Retinal pigment epithelial cell (primary cell): Measurements from ENCODE around the gene DAPL1.

Experiments
- DNase-seq: peaks from one replicate; pipeline ENCODE4 v3.0.0-alpha.2; 2010; ENCODE audit warnings: low read depth
- H3K4me3 ChIP-seq: 2 replicates; pipeline ENCODE4 v1.5.1; 2011; ENCODE audit warnings: mild to moderate bottlenecking, low read length, control low read depth, moderate library complexity
- TF ChIP-seq, protein P1 (sequence below): conservative IDR thresholded peaks from 2 replicates; pipeline ENCODE4 v1.5.1; 2011; ENCODE audit warnings: low read depth, low read length, control low read depth, inconsistent platforms

The DAPL1 gene

DNA sequence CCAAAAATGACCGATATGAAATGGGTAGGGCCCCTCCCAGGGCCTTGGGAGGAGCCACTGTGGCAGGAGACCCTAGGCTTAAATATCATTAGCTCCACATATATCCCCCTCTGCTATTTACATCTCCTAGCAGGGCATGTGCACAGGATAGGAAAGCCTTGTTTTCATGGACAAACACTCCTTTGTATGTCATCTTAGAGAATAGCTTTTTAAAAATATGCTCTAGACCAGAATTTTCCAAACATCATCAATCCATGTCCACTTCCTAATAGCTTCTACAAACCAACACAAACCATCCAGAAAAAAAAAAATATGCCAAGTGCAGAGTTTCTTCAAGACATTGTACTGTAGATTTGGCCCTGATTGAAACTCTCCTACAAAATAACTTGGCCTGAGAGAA lies 10.8 kb downstream of the DAPL1 start:
- DNase-seq = no peak
- no peak overlapping the region for H3K4me3 ChIP-seq
- TF ChIP-seq, protein P1, sequence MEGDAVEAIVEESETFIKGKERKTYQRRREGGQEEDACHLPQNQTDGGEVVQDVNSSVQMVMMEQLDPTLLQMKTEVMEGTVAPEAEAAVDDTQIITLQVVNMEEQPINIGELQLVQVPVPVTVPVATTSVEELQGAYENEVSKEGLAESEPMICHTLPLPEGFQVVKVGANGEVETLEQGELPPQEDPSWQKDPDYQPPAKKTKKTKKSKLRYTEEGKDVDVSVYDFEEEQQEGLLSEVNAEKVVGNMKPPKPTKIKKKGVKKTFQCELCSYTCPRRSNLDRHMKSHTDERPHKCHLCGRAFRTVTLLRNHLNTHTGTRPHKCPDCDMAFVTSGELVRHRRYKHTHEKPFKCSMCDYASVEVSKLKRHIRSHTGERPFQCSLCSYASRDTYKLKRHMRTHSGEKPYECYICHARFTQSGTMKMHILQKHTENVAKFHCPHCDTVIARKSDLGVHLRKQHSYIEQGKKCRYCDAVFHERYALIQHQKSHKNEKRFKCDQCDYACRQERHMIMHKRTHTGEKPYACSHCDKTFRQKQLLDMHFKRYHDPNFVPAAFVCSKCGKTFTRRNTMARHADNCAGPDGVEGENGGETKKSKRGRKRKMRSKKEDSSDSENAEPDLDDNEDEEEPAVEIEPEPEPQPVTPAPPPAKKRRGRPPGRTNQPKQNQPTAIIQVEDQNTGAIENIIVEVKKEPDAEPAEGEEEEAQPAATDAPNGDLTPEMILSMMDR = no peak

DNA sequence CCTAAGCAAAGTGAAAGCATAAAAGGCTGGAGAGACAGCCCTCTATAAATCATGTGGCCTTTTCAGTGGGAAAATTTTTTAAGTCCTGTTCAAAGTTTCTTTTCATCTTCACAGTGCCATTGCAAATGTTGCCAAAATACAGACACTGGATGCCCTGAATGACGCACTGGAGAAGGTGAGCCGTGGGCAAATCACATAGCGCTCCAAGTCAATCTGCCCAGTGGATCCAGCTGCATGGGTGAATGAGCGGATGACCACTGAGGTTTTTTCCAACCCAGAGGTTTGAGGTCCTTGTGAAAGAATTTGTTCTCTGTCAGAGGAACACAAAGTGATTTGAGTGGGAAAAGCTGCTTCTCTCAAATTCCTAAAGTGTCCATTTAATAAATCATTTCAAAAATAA lies 11.8 kb downstream of the DAPL1 start:
- H3K4me3 ChIP-seq = no peak overlapping the region
- DNase-seq = no peak
- TF ChIP-seq, protein P1 = no peak

DNA sequence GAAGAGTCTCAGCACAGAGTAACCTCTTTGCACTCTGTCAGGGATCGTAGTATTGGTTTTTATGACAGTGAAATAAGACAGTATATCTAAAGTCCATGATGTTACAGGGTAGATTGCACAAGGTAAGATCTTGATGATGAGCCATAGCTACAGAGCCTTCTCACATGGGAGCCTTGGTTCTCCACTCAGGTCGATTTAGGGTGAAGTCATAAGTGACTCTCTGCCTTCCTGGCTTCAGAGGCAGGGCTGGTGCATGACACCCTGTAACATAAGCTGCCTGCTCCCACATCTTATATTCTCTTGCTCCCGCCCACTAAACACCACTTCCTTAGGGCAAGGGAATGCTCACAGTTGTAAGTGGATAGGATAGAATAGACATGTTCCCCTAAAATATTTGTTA lies 13.3 kb downstream of the DAPL1 start:
- H3K4me3 ChIP-seq = no peak overlapping the region
- no peak for DNase-seq
- TF ChIP-seq, protein P1 = no peak

DNA sequence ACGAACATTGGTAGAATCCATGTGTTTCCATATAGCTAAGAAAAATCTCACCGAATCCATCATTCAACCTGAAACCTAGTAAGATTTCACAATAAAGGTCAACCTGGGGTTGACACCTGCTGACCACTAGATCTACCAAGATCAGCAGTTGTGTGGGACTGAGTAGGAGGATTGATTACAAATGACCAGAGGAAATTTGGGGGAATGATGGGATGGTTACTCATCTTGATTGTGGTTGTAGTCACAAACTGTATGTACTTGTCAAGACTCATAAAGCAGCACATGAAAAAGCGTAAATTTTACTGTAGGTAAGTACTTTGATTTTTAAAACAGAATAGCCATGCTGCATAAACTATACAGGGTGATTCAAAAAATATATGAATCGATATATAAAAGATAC lies 14.7 kb downstream of the DAPL1 start:
- TF ChIP-seq, protein P1 = no peak

DNA sequence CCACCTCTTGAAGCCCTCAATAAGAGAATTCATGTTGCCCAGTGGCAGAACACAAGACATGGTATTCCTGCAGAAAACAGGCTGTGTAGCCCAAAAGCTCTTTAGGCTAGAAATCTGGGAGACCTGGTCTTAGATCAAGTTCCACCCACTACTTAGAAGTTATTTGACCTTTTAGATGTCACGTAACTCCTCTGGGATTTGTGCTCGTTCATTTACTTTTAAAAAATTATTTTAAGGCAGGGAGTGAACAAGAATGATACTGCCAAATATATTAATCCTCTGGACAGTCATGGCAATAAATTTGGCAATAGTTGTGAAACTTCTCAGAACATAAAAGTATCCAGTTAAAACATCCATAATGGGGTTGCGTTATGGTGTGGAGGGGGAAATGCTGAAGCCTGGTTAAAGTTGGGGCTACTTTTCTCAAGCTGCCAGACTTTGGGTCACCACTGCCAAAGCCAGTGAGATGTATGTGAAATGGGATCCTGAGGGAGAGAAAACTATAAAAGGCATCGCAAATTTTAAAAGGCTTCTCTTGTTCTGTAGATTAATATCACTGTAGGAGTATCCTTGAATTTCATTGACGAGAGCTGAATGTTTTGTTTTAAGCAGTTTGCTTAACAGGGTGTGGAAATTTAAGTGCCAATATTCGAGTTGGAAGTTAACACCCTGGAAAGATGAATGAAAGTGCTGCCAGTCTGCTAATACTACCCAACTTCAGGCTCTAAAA lies 15.8 kb downstream of the DAPL1 start:
- H3K4me3 ChIP-seq = no peak overlapping the region
- DNase-seq = no peak
- TF ChIP-seq, protein P1 = no peak

More for the DNA sequence above, 14.7 kb downstream of the DAPL1 start:
- no peak for DNase-seq
- no peak overlapping the region for H3K4me3 ChIP-seq

DNA sequence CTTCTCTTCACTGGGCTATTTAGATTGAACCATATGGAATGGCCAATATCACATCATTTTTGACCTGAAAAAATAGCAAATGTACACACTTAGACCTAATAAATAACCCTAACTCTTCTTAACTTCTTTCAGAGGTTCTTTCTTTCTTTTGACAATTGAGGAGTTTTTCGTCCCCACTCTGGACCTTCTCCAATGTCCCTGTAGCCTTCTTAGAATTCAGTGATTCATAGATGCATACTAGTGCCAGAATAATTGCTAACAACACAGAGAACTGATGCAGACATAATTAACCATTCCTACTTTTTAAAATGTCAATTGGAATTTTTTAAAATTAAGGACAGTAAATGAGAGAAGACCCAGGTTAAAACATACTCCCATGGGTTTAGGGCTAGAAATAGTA lies 20.0 kb downstream of the DAPL1 start:
- TF ChIP-seq, protein P1 = no peak
- no peak overlapping the region for H3K4me3 ChIP-seq
- DNase-seq = no peak

DNA sequence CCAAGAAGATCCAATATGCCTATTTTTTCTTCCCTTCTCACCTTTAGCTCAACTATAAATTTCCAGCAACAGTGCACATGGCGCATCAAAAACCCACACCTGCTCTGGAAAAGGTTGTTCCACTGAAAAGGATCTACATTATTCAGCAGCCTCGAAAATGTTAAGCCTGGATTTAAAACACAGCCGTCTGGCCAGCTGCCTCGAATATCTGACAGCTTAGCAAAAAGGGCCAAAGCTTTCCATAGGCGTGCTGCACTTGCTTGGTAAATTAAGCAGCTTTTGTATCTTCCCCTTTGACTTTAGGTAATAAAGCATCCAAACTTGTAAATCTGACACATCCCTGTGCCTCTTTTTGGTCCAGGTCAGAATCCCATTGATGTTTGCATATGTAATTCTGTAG lies 20.5 kb downstream of the DAPL1 start:
- TF ChIP-seq, protein P1 = no peak
- H3K4me3 ChIP-seq = no peak overlapping the region
- DNase-seq = peak; percentile 62
